ENCODE results near the gene CACNA1D.
"Not testable (repeated sequence)": the region's sequence is repeated elsewhere in the genome, so short reads cannot be mapped to it uniquely, and the experiment has no call there.

Gene CACNA1D
- 0 reads per million in 2 donors for total RNA-seq

DNA sequence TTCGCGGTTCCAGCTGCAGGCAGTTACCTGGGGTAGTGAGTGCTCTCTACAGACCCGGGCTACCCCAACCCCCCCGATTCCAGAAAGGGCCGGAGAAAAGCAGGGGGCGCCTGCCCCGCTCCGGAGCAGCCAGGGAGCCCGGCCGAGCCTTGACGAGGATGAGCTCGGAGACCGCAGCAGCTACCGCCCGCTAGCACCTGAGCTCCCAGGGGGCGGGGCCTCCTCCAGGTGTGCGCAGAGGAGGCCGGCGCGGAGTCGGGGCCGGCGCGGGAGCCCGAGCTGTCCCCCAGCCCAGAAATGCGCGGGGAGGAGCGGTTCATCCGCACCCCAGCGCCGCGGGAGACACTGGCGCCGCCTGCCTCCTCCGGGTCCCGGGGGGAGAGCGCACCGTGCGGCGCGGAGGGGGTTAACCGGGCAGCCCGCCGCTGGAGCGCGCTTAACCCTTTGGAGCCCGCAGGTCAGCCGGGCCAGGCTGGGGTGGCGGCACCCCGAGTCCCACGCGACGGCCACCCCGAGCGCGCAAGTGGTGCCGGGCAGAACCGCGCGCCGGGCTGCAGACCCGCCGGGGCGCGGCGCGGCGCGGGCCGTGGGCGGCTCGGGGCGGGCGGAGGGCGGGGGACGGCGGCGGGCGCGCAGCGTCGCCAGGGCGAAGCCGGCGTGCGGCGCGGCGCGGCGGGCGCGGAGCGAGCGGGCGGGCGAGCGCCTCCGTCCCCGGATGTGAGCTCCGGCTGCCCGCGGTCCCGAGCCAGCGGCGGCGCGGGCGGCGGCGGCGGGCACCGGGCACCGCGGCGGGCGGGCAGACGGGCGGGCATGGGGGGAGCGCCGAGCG is at the start of gene CACNA1D:
TSS of gene CACNA1D (plus strand) at position 649 of the 829 bp plus-strand sequence. CDS start 556 bp downstream, outside the sequence.
- no peak for DNase-seq

DNA sequence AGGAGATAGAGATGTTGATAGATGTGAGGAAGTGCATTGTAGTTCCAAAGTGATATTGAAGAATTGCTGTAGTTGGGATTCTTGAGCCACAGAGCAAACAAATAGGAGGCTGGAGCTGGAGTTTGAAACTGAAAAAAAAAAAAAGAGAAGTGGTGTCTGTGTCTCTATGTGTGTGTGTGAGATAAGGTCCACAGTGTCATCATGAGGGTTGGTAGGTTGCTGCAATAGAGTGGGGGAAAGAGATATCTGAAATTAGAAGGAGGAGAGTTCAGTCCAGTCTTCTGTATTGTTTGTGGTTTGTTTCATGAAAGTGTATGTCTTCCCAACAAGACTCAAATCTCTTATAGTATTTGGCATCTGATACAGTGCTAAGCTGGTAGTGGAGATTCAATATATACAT is 37.3 kb upstream of the CACNA1D start:
- no peak for DNase-seq

DNA sequence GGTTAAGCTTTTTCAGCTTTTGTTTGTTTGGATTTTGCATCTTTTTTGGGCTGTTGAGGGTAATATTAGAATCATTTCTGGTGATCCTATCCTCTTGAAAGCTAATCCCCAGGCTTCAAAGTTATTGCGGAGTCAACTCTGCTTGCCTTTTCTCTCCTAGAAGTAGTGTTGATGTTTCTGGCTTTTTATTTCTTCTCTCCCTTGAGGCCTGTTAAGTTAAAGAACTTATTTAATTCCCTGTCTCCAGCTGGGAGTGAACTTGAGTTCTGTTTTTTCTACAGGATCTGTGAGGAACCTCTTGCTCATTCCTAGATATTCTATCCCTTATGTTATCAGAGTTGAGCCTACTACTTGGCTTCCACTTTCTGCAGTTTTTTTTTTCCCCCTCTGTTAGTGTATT is 34.1 kb upstream of the CACNA1D start:
- DNase-seq = no peak

DNA sequence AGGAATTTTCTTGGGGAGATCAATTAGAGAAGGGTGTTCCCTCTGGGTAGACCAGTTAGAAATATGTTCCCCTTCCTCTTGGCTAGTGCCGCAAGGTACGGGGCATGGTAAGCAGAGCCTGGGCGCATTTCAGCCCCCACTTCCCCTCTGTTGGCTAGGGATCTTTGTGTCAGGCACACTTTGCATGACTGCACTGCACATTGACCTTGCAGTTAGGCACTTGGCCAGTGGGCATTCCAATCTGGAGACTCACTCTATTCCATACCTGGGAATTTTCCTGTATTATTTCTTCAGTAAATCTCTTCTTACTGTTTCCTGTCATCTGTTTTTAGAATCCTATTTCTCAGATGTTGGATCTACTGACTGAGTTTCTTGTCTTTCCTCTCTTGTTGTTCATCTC is 30.0 kb upstream of the CACNA1D start:
- no peak for DNase-seq

DNA sequence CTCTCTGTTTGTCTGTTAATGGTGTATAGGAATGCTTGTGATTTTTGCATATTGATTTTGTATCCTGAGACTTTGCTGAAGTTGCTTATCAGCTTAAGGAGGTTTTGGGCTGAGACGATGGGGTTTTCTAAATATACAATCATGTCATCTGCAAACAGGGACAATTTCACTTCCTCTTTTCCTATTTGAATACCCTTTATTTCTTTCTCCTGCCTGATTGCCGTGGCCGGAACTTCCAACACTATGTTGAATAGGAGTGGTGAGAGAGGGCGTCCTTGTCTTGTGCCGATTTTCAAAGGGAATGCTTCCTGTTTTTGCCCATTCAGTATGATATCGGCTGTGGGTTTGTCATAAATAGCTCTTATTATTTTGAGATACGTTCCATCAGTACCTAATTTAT is 24.7 kb upstream of the CACNA1D start:
- not testable (repeated sequence) for DNase-seq

DNA sequence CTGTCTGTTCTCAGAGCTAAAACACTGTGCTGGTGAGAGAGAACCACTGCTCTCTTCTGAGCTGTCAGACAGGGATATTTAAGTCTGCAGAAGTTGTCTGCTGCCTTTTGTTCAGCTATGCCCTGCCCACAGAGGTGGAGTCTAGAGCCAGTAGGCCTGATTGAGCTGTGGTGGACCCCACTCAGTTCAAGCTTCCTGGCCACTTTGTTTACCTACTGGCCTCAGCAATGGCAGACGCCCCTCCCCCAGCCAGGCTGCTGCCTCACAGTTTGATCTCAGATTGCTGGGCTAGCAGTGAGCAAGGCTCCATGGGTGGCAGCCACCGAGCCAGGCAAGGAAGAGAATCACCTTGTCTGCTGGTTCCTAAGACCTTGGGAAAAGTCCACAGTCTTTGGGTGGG is 21.0 kb upstream of the CACNA1D start:
- no peak for DNase-seq

DNA sequence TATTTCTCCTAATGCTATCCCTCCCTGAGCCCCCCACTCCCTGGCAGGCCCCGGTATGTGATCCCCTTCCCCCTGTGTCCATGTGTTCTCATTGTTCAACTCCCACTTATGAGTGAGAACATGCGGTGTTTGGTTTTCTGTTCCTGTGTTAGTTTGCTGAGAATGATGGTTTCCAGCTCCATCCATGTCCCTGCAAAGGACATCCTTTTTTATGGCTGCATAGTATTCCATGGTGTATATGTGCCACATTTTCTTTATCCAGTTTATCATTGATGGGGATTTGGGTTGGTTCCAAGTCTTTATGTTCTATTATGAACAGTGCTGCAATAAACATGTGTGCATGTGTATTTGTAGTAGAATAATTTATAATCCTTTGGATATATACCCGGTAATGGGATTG is 18.0 kb upstream of the CACNA1D start:
- not testable (repeated sequence) for DNase-seq

DNA sequence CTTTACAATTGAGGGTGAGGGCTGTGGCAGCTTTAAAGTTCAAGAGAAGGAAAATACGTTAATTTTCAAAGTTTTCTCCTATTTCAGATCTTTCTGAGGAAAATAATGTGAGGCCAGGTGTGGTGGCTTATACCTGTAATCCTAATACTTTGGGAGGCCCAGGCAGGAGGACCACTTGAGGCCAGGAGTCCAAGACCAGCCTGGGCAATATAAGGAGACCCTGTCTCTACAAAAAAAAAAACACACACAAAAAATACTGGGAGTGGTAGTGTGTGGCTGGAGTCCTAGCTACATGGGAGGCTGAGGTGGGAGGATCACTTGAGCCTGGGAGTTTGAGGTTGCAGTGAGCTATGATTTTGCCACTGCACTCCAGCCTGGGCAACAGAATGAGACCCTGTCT is 16.7 kb upstream of the CACNA1D start:
- DNase-seq = not testable (repeated sequence)

DNA sequence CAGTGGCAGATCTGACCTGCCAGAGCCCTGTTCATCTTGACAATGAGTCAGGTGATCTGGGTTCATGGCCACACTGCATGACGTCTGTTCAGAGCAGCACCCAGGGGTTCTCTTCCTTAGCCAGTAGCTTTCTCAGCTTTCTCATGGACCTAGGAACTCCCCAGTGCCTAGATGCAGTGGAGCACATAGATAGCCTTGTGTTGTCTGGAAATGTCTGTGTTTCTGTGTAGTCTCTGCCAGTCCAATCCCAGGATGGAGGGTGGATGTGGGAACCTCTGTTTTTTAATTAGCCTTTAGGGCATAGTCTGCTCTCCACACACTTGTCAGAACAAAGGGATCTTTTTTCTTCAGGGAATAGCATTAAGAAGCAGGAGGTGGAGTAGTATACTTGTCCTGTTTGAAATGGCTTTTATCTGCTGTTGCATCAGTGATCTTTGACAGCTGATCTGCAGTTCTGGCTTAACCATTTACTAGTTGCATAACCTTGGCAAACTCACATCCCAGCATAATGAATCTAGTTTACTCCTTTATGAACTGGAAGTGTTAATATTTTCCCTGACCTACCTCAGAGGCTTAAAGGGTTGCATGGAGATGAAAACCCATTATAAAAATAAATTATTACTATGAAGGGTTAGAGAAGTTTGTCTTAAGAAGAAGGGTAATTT is 16.1 kb upstream of the CACNA1D start:
- DNase-seq = no peak

DNA sequence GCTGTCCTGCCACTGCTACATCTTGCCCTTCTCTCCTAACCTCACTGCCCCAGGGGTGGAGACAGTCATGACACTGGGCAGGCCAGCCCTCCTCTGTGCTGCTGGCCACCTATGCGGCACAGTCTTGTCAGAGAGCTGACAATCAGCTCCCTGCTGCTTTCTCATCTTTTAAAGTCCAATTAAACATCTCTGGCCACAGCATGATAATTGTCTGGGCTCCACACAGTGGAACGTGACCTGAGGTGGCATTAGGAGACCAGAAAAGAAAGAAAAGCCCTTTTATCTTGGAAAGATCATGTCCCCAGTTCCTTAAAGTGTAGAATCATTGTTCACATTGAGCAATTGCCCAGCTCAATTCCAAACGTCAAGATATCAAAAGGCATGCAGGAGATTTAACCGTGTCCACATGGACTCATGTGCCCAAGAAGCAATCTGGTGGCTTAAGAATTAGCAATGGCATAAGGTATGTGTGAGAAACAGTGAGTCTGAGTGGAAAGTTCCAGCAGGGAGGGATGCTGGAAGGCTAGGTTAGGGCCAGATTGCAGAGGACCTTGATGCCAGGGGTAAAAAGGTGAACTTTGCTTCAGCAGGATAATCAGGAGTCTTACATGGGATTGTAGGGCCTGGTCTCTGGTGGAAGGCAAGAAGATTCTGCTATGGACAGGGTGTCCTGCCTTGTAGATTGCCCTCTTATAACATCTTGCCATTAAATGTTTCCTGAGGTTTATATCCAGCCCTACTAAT is 15.3 kb upstream of the CACNA1D start:
- DNase-seq = no peak

DNA sequence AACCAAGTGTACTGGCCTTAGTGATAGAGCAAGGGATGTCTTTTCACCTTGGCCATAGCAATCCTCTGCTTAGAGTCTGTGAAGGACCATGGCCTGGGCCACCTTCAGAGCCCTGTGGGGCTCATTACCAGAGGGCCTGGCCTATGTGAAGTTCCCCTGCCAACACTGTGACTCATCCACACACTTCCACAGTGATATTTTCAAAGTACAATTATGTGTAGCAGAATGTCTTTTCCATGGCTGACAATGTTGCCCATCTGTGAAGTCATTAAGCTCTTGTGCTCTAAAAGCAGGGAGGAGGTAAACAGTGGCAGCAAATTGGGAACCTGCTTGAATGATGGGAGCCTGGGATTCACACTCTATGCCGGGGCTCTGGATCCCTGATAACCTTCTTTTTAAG is 12.2 kb upstream of the CACNA1D start:
- no peak for DNase-seq

DNA sequence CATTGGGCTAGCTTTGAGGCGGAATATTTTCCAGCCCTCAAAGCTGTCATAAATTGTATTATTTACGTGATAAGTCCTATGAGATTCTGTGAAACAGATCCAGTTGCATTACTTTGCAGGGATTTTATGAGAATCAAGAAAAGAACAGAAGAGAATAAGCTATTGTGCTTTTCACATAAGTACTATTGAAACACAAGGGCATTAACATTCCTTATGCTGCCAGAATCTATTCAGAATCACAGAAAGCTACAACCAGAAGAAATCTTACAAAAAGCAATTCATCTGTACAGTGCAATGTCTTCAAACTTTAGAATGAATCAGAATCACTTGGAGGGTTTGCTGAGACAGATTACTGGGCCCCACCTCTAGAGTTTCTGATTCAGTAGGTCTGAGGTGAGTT is 10.6 kb upstream of the CACNA1D start:
- no peak for DNase-seq

DNA sequence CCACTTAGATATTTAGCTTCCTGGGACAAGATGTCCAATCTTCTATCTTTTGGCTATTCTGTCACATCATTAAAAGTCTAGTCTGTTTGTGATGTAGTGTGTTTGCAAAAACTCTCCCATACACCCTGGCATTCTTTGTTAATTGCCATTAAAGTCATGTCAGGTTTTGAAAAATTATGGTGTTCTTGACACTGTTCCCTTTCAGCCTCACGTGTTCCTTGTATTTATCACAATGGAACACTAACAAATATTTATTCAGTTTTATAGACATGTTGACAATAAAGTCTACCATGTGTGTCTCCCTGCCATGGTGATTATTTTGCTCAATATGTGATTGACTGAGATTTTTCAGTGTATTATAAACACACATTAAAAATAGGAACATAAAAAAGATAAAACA is 9.4 kb upstream of the CACNA1D start:
- no peak for DNase-seq

DNA sequence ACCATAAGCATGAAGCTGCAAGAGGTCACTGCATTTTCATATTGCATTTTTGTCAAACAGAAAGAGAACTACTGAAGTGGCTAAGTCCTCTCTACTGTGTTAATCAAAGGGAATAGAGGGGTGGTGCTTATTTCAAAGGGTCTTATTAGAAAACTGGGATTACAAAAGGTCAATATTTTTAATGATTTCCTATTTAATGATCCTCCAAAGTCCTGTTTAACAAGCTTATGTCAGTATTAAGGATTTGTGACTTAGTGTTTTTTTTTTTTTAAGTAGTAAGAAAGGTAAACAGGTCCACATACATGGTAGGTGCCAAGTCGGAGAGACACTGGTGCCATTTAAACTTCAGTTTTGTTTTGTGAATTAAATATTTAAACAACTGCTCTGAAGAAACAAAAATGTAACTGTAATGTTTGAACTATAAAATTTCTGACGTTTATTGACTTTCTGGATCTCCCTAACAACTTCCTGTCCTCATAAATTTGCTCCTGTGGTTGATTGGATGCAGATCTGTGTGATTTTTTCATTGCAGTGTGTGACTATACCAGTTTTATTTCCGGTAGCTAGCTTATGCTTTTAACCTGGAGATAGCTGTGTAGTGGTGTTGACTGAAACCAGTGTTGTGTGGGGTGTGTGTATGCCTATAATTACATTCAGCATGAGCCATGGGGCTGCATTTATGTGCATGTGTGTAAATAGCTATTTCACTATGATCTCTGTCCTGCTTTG is 8.6 kb upstream of the CACNA1D start:
- no peak for DNase-seq

DNA sequence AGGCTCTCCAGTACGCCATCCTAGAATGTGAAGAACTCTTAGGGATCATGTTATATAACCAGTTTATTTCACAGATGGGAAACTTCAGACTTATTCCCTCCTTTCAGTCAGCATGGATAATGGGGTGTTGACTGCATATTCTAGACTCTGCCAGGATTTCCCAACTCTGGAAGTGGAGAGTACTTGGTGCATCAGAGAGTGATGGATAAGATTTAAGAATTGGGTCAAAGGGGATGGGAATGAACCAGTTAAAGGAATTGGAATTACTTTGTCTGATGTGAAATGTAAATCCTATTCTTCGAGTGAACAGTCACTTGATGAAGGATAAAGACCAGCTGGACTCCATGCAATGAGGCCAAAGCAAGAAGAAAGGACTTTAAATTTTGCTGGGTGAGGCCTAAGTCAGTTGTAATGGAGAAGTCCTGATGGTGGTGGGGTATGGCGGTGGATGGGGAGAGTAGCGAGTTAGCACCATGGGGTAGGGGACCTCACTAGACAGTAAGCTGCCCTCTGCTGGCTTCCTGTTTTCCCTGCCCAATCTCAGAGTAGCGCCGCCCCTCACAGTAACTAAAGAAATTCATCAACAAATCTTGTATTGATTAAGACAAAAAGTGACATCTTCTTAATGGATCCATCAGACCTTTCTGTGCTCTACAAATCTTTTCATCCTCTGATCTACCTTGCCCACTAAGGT is 7.3 kb upstream of the CACNA1D start:
- no peak for DNase-seq

DNA sequence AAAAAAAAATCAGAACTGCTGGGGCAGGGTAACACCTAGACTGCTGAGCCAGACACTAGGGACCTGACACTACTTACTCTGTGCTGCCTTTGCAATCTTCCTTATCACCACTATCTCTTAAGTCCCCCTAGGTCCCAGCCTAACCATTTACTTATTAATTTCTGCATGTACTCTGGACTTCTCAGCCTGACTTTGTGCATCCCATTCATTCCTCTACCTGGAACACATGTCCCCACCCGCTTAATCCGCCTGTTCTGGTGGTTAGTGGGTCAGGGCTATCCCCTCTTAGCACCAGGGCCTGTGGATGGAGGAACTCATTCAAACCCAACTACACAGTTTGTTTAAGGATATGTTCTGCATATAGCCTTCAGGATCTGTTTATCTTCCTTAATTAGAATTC is 5.0 kb upstream of the CACNA1D start:
- DNase-seq = no peak

DNA sequence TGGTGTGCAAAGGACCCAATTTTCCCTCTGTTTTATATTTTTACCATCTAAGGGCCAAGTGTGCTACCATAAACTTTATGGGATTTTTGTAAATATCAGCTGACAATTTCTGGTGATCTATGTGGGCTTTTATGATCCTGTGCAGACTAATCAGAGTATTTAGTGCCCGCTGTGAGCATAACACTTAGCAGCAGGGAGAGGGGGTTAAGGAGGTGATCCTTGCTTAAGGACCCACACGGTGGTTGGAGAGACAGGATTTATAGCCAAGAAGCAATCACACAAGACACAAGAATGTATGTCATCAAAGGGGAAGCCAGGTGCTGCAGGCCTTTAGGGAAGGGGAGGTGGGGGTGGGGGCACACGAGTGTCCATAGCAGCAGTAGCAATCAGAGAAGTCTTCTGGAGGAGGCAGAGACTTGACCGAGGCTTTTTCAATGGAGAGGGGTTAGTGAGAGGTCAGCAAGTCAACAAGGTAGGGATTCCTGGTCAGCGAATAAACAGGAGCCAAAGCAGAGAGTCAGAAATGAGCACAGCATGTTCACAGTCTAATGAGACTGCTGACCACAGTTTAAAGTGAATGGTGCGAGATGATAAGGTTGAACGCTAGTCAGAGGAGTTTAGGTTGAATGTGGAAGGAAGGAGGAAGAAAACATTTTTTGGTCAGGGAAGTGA is 4.5 kb upstream of the CACNA1D start:
- DNase-seq = no peak

DNA sequence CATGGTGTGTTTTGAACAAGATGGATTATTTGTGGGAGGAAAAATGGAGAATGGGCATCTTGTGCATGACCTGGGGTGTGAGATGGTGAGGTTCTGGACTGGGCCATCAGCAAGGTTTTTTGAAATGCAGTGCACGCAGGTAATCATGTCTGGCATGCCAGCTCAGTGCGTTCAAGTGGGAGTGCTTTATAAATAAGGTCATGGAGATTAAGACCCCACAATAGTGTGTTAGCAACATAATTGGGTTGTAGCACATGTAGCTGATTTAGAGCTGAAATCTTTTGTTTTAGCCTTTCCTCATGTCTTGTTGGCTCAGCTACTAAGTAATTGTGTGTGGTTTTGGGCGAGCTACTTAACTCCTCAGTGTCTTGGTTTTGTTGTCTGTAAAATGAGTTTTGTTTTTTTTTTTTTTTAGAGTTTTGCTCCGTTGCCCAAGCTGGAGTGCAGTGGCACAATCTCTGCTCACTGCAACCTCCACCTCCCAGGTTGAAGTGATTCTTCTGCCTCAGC is 3.9 kb upstream of the CACNA1D start:
- no peak for DNase-seq

DNA sequence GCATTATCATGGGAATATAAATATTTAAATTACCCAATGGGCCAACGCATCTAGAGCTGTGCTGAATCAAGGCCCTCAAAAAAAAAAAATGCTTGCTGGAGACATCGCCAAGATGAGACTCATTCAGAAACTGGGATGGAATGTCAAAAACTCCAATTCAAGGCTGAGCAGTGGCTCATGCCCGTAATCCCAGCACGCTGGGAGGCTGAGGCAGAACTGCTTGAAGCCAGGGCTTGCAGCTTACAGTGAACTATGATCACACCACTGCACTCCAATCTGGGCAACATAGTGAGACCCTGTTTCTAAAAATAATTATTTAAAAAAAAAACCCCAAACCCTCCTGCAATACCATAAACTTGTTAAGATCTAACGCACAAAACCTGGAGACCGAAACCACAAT is 3.1 kb upstream of the CACNA1D start:
- no peak for DNase-seq

DNA sequence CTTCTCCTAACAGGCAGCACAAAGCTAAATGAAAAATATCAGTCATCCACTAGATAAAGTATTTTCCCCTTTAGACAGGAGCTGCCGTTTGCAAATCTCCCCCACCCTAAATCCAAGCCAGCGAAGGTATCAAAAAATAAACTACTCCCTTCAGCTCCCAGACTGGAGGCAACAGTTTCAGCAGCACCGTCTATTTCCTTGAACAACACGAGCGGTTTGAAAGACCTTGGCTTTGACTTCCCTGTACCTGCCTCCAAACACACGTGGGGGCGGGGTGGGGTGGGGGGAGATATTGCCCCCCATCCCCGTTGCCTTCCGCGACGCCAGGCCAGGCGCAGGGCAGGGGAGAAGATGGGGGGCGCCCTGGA is 832 bp upstream of the CACNA1D start:
- DNase-seq = no peak

DNA sequence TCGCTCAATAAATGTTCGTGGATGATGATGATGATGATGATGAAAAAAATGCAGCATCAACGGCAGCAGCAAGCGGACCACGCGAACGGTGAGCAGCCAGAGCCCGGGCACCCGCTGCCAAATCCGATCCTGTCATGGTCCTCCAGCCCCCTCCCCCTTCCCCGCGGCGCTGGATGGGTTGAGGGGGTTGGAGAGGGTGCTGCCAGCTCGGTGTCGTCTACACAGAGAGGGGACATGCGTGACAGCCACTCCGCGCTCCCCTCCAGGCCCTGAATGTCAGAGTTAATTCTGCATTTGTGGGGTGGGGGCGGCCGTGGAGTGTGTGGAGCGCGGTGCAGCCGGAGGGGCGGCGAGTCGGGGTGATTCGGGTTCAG is 722 bp downstream of the CACNA1D start:
- no peak for DNase-seq
